ENCODE data around the gene STX10. TPM values are rescaled to one million over a fixed set of nuclear protein-coding genes. Genes with fewer than 3 reads are reported as not detected.

Gene STX10
- total and polyA plus RNA-seq, 2 experiments from 2014 or later = 66.5 to 82.2 TPM

- no peak for DNase-seq (ENCODE audit: low spot score)
- Histone ChIP-seq H3K4me1 (ENCODE audit: insufficient read depth) (peaks cover 12% of the 10 kb centered on the region), H3K4me3 (no peak overlapping the region)
Observed at GRCh38 chr19:13104360-13104847, 45.8 kb downstream of the STX10 start.

GRCh38 chr19:13103581-13104359, 46.4 kb downstream of the STX10 start:
- Histone ChIP-seq H4K20me1 (ENCODE audit: insufficient read depth, poor library complexity, severe bottlenecking) (no peaks in the 10 kb centered on the region), H3K36me3 (replicated peaks; ENCODE audit: insufficient read depth, low read depth) (no peaks in the 10 kb centered on the region), H3K9me3 (ENCODE audit: low read depth) (no peaks in the 10 kb centered on the region), H3K27ac (no peak overlapping the region), H3K4me2 (no peak overlapping the region), H3K79me2 (no peaks in the 10 kb centered on the region), H3K4me1 (ENCODE audit: insufficient read depth) (peaks cover 16% of the 10 kb centered on the region), H3K9me2 (replicated peaks; ENCODE audit: insufficient read depth) (no peaks in the 10 kb centered on the region), H3K27me3 (peaks cover 17% of the 10 kb centered on the region), H3K4me3 (no peak overlapping the region), H2AFZ (no peak overlapping the region)
- DNase-seq (ENCODE audit: low spot score) = no peak
- WGBS (ENCODE audit: low lambda C conversion rate, missing lambda C conversion rate) = 94% methylated on average over 13 of the region's 13 CpGs
- no peak for TF ChIP-seq EZH2phosphoT487 (IDR thresholded peaks at IDR 0.05; ENCODE audit: low read depth, severe bottlenecking, unreplicated experiment)
- no peak for TF ChIP-seq EZH2 (IDR thresholded peaks at IDR 0.05; ENCODE audit: borderline replicate concordance)
- TF ChIP-seq CTCF (IDR thresholded peaks at IDR 0.05; ENCODE audit: poor library complexity) = no peak

More at GRCh38 chr19:13104360-13104847, 45.8 kb downstream of the STX10 start:
- Histone ChIP-seq H3K27me3 (peaks cover 11% of the 10 kb centered on the region), H3K79me2 (no peaks in the 10 kb centered on the region), H3K9me3 (ENCODE audit: low read depth) (no peaks in the 10 kb centered on the region), H3K36me3 (replicated peaks; ENCODE audit: insufficient read depth, low read depth) (no peaks in the 10 kb centered on the region), H4K20me1 (ENCODE audit: insufficient read depth, poor library complexity, severe bottlenecking) (no peaks in the 10 kb centered on the region), H3K27ac (no peak overlapping the region), H2AFZ (no peak overlapping the region), H3K4me2 (no peak overlapping the region), H3K9me2 (replicated peaks; ENCODE audit: insufficient read depth) (no peaks in the 10 kb centered on the region)
- WGBS (ENCODE audit: low lambda C conversion rate, missing lambda C conversion rate) = 68% methylated on average over 24 of the region's 33 CpGs
- TF ChIP-seq CTCF (IDR thresholded peaks at IDR 0.05; ENCODE audit: poor library complexity) (peak; percentile 35), EZH2phosphoT487 (IDR thresholded peaks at IDR 0.05; ENCODE audit: low read depth, severe bottlenecking, unreplicated experiment) (no peak)

- Histone ChIP-seq H3K4me3 (no peak within 1 kb of the TSS), H3K4me1 (ENCODE audit: insufficient read depth) (peaks cover 24% of the 10 kb centered on the region), H3K4me2 (peak within 1 kb of the TSS; percentile 80), H3K27ac (no peak within 1 kb of the TSS), H3K9me3 (ENCODE audit: low read depth) (no peaks in the 10 kb centered on the region), H3K79me2 (no peaks in the 10 kb centered on the region), H3K27me3 (peaks cover 24% of the 10 kb centered on the region), H4K20me1 (ENCODE audit: insufficient read depth, poor library complexity, severe bottlenecking) (peaks cover 4% of the 10 kb centered on the region), H2AFZ (no peak within 1 kb of the TSS), H3K36me3 (replicated peaks; ENCODE audit: insufficient read depth, low read depth) (no peaks in the 10 kb centered on the region), H3K9me2 (replicated peaks; ENCODE audit: insufficient read depth) (no peaks in the 10 kb centered on the region)
- no peak for TF ChIP-seq CTCF (IDR thresholded peaks at IDR 0.05; ENCODE audit: poor library complexity)
- no peak for TF ChIP-seq EZH2phosphoT487 (IDR thresholded peaks at IDR 0.05; ENCODE audit: low read depth, severe bottlenecking, unreplicated experiment)
- no peak for TF ChIP-seq EZH2 (IDR thresholded peaks at IDR 0.05; ENCODE audit: borderline replicate concordance)
- peak; percentile 82 for DNase-seq (ENCODE audit: low spot score)
- WGBS (ENCODE audit: low lambda C conversion rate, missing lambda C conversion rate) = 10% methylated on average over 29 of the region's 47 CpGs
Observed at GRCh38 chr19:13102666-13103580, 47.3 kb downstream of the STX10 start, which contains the start of gene LYL1. Gene LYL1, minus strand, starts transcription at chr19:13102858. Its CDS starts 1,687 bp downstream, at chr19:13101171.

Data from hepatocyte (in vitro differentiated cells).